Measurements from ENCODE around the gene APBA2.

Gene APBA2

DNA sequence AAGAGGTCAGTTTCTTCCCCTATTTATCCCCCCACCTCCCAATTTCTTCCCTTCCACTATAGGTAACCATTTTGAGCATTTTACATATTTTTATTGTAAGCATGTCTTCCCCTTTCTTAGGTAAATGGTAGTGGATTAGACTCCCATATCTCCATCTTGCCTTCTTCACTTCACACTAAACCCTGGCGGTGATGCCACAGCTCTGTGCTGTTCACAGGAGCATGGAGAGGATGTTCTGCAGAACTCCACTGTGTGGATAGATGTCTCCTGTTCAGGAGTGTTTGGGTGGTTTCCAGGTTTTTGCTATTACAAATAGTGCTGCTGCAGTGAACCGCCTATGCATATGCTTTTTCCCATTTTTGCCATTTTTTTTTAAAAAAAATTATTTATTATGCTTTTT, 201.1 kb downstream of the APBA2 start:
- DNase-seq (ENCODE audit: low spot score) = no peak

DNA sequence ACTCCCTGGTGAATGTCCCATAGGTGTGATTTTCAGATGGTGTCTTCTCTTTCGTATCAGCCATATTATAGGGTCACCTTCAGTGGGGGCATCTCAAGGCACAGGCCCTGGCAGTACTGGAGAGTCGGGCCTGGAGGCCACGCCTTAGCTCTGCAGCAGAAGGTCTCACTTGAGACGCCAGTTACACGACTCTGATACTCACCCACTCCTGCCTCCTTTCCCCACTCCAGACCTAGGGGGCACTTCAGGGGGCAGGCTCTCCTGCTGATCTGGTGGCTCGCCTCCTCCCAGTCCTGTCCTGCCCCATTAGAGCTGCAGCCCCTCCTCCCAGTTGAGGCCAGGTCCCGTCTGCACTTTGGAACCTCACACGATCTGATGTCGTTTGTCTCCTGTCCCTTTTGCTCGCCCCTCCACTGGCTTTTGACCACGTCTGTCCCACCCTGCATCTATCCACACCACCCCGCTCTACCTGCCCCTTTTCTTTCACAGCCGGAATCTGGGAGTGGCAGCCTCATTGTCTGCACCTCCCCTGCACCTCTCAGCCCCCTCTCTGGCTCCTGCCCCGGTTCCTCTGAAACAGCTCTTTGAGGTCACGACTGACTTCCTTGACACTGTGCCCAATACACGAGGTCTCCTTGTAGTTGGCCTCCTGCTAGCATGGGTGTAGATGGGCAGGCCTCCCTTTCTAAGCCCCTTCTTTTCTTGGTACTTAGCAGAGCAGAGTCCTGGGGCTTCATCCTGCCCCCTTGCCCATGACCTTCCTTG, 201.9 kb downstream of the APBA2 start:
- DNase-seq (ENCODE audit: low spot score) = no peak

DNA sequence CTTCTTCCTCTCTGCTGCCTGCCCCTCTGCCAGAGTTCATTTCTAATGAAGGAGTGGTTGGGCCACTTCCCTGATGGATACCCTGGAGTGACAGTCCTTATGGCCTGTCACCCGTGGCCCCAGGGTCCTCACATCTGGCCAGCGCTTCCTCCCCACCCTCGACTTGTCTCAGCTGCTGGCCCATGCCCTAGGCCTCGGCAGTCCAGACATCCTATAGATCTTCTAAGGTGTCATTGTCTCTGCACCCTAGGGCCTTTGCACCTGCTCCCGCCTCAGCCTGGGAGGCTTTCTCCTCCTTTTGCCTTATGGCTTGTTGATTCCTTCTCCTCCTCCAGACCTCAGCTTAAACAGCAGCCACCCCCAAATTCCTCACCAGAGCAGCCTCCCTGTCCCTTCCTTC, 202.9 kb downstream of the APBA2 start:
- no peak for DNase-seq (ENCODE audit: low spot score)

DNA sequence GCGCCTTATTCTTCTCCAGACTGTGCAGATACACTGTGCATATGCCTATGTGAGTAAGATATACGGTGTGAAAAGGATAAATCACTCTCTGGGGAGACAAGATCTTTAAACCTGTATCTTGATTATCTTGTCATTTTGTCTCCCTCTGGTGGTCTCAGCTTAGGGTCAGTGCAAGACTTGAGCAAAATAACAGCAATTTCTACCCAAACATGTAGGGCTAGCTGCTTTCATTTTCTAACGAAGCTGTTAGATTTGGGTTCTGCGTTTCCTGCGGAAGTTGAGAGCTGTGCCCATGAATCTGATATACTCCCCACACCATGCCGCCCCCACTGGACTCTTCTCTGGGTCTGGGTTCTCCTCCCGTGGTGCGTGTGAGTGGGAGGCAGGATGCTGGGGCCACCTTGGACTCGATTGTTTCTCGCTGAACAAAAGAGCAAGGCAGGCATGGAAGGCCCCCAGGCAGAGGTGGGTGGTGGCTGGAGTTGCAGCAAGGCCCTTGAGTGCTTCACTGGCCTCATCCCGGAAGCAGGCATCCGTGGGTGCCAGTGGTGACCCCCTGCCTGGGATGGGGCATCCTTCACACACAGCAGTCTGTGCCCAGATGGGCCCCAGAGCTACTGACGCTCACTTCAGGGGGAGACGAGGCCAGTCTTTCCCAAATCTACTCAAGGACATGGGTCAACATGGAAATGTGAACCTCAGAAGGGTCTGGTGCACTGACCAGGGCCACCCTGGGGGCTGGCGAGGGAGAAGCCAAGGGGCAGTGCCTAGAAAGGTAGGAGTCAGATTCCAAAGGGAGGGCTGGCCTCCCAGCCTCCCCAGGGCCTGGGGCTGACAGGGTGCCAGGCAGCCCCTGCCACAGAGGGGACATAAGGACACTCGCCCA, 204.2 kb downstream of the APBA2 start:
- DNase-seq (ENCODE audit: low spot score) = no peak

DNA sequence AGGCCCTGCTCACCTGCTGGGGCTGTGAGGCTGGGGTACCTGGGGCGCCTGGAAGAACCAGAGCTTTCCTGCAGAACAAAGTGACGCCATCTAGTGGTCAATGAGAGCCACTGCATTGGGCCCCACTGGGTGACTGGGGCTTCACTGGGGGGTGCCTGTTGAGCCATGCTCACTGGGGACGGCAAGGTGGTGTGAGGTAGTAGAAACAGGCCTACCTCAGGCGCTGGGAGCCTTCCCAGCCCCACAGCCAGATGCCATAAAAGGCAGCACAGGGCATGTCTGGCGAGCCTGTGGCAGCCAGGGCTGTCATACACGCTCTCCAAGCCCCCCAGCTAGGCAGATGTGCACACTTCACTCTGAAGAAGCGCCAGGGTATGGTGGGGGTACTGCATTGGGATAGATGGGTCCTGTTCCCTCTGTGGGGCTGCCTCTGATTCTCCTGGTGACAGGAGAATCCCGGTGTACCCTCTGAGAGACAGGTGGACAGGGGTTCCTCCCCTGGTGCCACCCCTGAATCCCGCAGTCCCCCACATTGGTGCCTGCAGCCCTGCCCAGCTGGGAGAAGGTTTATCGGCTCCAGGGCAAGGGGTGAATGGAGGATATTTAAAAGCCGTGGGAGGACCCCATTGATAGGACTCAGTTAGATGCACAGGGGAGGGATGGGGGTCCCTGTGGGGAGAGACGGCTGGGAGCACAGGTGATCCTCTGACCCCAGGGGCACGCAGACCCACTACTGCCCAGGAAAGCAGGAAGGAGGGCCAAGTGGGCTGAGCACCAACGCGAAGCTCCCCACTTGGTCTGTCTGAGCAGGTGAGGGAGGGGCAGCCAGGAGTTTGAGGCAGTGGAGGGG, 205.1 kb downstream of the APBA2 start:
- peak; percentile 81 for DNase-seq (ENCODE audit: low spot score)

DNA sequence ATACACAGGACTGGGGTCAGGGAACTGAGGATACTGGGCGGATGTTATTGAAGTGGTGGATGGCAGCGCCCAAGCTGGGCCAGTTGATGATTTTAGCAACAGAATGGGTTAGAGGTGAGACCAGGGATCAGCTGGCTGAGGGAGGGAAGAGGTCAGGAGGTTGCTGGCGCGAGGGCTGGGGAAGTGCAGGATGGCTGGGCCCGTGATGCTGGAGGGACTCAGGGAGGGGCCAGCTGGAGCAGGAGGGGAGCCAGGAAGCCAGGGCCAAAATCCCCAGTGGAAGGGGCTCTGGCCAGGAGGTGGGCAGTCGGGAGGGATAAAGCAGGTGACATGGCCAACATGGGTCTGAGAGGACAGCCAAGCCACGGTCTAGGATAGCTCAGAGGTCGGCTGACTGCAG, 205.9 kb downstream of the APBA2 start:
- DNase-seq (ENCODE audit: low spot score) = no peak

DNA sequence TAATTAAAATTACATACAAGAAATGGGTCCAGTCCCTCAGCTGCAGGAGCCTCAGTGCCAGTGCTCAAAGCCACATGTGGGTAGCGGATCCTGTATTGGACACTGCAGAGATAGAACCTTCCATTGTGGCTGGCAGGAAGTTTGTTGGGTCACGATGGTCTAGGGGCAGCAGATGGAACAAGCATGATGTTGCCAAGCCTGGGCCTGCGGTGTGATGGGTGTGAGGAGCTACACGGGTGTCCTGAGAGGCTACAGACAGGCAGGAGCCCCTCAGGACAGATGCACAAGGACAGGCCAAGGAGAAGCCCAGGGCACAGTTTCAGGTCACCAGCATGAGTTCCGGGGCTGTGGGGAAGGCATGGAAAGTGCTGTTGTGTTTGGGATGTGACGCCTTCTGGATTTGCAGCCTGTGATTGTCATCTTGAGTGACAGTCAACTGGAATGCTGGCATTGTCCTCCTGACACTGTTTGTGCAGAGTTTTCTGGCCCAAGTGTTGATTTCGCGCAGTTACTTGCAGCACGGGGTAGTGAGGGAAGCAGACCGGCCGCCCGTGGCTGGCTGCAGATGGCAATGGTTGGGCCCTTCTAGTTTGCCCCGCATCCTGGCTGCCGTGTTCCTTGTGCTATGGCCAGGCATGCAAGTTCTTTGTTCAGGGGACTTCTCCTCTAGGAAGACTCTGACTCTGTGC, 206.7 kb downstream of the APBA2 start:
- no peak for DNase-seq (ENCODE audit: low spot score)

DNA sequence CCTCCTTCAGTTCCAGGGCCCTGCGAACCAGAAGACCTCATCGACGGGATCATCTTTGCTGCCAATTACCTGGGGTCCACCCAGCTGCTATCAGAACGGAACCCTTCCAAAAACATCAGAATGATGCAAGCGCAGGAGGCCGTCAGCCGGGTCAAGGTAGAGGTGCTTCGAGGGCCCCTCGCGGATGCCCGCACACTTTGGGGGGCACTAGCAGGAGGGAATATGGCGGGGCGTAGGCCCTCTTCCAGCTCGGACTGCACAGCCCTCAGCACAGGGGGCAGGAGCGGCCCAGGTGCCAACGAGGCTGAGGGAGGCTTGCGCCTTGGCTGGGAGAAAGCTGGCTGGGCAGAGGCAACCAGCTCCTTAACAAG, 207.3 kb downstream of the APBA2 start:
- no peak for DNase-seq (ENCODE audit: low spot score)

DNA sequence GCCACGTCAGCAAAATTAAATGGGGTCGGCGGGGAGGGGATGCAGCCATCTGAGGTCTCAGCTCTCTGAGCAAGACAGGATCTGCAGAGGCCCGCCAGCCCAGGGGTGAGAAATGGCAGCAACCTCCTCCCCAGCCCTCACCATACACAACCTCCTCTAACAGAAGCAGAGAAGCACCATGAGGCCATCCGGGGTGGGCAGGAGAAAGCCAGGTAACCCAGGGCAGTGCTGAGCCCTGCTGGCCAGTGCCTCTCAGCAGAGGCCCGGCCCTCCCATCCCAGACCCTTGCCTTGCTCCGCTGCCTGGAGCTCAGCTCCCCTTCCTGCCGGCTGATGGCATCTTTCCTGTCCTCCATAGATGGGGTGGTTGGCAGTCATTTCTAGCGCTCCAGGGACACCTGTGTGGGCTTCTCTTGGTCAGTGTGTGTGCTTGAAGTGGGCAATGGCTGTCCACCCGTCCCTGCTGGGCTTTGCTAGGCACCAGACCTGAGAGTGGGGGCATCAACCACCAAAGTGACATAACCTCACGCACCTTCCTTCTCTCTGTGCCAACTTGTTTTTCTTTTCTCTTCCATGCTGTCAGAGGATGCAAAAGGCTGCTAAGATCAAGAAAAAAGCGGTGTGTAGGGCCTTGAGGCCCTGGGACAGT, 208.0 kb downstream of the APBA2 start:
- DNase-seq (ENCODE audit: low spot score) = no peak

DNA sequence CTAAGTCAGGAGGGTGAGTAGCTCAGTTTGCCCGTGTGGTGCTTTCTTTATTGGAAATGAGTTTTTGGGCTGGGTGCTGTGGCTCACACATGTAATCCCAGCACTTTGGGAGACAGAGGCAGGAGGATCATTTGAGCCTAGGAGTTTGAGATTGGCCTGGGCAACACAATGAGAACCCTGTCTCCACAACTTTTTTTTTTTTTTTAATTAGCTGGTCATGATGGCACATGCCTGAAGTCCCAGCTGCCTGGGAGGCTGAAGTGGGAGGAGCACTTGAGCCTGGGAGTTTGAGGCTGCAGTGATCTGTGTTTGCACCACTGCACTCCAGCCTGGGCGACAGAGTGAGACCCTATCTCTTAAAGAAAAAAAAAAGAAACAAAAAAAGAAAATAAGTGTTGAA, 208.9 kb downstream of the APBA2 start:
- no peak for DNase-seq (ENCODE audit: low spot score)

DNA sequence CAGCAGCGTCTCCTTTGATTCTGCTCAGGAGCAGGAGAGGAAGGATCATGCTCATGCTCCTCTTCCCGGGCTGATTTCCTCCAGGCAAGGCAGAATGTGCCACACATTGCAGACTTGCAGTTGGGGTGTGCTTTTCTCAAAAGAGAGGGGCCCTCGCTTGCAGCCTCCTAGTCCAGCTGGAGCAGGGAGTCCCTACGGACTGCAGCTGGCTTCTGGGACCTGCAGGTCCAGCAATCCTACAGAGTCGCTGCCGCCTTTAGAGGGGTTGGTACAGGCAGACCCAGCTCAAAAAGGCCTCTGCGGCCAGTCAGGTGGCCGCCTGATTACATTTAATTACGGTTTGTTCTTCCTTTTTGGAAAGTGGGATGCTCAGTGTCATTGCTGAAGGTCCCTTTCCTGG, 210.0 kb downstream of the APBA2 start:
- DNase-seq (ENCODE audit: low spot score) = no peak

DNA sequence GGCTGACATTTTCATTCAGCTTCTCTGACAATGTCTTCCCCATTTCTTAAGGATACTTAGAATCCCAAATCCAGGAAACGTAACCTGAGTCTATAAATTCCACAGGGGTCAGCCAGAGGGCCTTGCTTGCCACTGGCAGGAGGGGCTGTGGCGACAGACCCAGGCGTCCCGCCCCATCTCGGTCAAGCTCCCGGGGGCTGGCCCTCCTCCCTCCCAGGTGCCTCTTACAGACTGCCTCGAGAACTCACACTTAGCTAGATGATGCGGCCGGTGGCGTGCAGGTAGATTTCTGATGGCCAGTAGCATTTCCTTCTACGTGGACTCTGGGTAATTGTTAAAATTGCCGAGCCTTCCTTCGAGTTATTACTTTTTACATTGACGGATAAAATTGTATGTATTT, 211.4 kb downstream of the APBA2 start:
- no peak for DNase-seq (ENCODE audit: low spot score)

DNA sequence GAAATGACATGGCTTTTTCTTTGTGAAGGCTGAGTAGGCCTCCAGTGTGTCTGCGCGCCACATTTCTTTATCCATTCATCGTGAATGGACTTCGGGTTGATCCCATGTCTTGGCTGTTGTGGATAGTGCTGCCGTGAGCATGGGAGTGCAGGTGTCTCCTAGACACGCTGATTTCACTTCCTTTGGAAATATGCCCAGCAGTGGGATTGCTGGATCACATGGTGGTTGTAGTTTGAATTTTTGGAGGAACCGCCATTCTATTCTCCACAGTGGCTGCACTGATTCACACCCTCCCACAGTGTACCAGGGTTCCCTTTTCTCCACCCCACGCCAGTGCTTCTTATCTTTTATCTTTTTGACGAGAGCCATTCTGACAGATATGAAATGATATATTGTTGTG, 212.2 kb downstream of the APBA2 start:
- DNase-seq (ENCODE audit: low spot score) = no peak

DNA sequence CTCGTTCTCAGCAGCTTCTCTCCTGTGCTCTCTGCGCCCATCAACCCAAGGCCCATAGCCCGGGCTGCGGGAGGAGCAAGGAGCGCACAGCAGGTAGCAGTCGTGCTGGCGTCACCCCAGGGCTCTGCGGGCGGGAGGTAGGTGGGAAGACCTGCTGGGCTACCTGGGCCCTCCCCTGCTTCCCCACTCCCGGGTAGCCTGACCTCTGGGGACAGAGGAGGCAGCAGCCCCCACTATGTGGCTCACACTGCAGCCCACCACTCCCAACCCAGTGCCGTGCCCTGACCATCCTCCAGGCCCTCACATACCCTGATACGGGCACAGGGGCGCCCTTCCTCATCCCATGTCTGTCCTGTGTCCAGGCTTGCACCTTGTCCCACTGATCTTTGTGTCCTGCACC, 212.9 kb downstream of the APBA2 start:
- DNase-seq (ENCODE audit: low spot score) = no peak

DNA sequence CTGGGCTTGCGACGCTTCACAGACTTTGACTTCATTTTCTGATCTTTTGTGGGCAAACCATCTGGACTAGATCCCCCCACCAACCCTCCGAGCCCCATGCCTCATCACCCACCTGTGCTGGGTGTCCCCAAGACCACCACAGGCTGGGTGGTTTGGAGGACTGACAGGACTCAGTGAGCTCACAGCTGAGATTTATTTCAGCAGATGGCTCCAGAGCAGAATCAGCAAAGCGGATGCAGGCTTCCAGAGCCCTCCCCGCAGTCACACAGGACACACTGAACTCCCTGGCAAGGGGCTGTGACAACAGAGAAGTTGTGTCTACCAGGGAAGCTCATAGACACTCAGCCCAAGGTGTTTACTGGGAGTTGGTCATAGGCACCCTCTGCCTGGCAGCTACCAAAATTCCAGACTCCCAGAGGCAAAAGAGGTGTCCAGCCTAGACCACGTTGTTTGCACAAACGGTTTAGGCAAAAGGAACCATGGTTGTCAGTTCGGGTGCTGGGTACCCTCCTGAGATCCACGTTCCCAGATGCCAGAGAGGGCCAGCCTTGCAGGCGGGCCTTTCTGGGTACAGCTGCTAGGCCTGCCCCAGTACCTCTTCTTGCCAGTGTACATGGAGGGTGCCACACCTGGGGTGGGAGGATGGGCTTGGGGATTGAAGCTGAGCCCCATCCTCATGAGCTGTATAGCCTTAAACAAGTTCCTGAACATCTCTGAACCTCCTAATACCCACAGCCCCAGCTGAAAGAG, 213.5 kb downstream of the APBA2 start:
- no peak for DNase-seq (ENCODE audit: low spot score)

DNA sequence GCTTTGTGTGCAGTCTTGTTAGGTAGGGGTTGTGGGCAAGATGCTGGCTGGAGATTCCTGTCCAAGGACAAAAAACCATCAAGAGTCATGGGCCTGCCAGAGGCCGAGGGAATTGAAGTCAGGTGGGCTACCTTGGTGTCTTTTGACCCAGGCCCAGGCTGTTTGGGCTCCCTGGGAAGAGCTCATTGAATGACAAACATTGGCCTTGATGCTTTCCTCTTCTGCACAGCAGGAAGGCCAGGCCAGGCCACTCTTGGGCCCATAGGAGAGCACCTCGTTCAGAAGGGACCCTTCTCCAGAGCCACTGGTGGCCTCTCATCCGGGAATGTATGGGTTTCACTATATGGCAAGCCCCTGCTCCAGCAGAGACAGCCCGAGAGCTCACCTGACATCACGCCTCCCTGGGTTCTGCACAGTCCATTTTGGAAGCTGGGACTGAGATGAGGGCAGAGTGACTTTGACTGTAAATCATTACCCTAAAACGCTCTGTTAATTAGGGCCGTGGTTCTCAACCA, 214.8 kb downstream of the APBA2 start:
- no peak for DNase-seq (ENCODE audit: low spot score)

DNA sequence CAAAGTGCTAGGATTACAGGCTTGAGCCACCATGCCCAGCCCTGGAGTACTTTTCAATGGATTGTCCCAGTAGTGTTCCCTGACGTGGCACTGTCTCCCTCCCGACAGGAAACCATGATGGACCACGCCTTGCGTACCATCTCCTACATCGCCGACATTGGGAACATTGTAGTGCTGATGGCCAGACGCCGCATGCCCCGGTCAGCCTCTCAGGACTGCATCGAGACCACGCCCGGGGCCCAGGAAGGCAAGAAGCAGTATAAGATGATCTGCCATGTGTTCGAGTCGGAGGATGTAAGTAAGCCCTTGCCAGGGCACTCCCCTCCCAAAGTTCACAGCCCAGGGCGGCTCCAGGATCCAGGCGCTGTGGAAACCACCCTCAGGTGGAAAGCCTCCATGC, 215.7 kb downstream of the APBA2 start:
- DNase-seq (ENCODE audit: low spot score) = no peak

DNA sequence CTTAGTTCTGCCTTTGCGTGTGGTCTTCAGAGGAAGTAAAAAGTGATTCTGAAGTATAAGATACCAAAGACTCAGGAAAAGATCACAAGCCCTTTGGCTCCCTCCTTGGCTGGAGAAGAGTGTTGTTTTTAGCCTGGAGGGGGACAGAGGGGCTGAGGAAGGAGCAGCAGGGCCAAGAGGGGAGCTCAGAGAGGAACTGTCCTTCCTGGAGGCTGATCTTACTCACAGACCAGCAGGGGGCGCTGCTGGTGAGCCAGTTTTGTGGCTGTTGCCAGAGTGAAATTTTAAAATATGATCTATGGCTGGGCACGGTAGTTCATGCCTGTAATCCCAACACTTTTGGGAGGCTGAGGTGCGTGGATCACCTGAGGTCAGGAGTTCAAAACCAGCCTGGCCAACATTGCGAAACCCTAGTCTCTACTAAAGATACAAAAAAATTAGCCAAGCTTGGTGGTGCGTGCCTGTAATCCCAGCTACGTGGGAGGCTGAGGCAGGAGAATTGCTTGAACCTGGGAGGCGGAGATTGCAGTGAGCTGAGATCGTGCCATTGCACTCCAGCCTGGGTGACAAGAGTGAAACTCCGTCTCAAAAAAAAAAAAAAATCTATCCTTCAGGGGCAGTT, 216.5 kb downstream of the APBA2 start:
- peak; percentile 78 for DNase-seq (ENCODE audit: low spot score)

DNA sequence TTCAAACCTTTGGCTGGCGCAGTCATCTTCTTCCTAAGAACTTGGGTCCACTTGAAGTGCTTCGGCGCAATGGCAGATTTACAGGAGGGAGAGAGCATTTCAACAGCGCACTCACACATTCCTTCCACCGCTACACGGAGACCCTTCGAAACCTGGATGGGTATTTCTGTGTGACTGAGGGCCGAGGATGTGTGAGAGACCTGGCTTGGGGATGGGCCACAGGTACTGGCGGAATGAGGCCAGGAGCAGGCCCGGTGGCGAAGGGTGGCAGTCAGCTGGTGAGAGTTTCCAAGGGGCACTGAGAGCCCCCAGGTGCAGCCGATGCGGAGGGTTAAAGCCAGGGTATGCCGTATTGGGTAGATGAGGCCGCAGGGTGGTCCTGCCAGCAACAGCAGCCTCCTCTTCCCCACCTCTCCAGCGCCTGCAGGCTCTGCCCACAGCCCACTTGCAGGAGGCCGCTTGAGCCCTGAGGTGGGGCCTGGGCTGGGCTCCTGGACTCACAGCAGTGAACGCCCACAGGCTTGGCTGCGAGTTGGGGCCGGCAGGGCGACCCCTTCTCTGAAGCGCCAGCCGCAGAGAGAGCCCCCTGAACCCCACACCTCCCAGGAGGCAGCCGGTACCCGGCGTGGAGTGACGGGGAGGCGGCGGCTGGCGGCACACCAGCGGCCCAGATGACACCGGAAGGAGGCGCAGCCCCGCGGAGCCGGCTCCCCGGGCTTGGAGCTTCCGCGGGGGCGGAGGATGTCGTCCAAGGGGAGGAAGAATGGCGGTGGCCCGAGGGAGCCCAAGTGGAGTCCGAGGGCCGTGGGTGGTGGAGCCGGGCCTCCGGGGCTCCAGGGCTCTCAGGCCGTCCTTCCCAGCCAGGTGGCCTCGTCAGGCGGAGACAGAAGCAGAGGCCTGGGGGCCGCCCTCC, 217.4 kb downstream of the APBA2 start:
- DNase-seq (ENCODE audit: low spot score) = no peak

Measured in iPS-NIHi11 (cell line).